Prostate gland (tissue), 2 donors: ENCODE measurements around the gene SH2D2A.

Source experiments
- POLR2A ChIP-seq: fragments of 450-650 bp; IDR thresholded peaks from one replicate; pipeline ENCODE4 v1.6.1; 2016; ENCODE audit warnings: antibody characterized with exemption, mild to moderate bottlenecking
- POLR2AphosphoS5 ChIP-seq: sonication (generic); formaldehyde crosslinking; IDR thresholded peaks from one replicate; pipeline ENCODE4 v1.6.1; 2017; ENCODE audit warnings: antibody characterized with exemption
- TF ChIP-seq, protein P1 (sequence below), 4 experiments: fragments of 200-600 bp in 2 of 4; fragments of 450-650 bp in 2 of 4; sonication (generic) in 2 of 4; IDR thresholded peaks; 1 replicate in 3 of 4; 2 replicates in 1 of 4; pipeline ENCODE4 v1.5.1; 2016 to 2019; ENCODE audit warnings: antibody characterized with exemption in 4 of 4, mild to moderate bottlenecking in 2 of 4, moderate library complexity in 2 of 4

DNA sequence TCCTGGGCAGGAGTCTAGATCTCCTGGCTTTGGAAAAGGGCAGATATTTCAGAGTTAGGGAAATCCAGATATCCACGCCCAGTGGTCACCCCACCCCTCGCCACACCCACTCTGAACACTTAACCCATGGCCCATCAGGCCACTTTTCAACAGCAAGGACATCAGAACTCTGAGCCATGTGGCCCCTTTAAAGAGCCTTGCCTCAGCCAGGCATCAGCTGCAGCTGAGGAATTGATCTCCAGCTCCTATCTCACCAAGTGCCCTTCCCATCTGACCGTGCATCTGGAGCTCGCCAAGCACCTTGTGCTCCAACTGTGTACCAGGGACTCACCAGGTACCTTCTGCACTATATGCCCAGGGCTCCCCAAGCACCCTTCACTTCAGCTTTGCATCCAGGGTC, 20.2 kb upstream of the SH2D2A start:
- TF ChIP-seq, protein P1, sequence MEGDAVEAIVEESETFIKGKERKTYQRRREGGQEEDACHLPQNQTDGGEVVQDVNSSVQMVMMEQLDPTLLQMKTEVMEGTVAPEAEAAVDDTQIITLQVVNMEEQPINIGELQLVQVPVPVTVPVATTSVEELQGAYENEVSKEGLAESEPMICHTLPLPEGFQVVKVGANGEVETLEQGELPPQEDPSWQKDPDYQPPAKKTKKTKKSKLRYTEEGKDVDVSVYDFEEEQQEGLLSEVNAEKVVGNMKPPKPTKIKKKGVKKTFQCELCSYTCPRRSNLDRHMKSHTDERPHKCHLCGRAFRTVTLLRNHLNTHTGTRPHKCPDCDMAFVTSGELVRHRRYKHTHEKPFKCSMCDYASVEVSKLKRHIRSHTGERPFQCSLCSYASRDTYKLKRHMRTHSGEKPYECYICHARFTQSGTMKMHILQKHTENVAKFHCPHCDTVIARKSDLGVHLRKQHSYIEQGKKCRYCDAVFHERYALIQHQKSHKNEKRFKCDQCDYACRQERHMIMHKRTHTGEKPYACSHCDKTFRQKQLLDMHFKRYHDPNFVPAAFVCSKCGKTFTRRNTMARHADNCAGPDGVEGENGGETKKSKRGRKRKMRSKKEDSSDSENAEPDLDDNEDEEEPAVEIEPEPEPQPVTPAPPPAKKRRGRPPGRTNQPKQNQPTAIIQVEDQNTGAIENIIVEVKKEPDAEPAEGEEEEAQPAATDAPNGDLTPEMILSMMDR (IDR thresholded peaks at IDR 0.05): no peak
- TF ChIP-seq POLR2A (no peak), POLR2AphosphoS5 (no peak)
